Mucosa of descending colon (tissue), 3 donors: ENCODE results near the gene UPF1. TPM values are rescaled to one million over a fixed set of nuclear protein-coding genes. Genes with fewer than 3 reads are reported as not detected.
A peak's percentile ranks its signal among the peaks of the same experiment; 100 is the strongest.

Source experiments
- ATAC-seq: fragments of 200-7000 bp; cut with Tn5 transposase; one replicate; pipeline ENCODE4 v1.9.1; 2020; ENCODE audit warnings: mild to moderate bottlenecking, moderate library complexity
- DNase-seq, 3 donors: peaks; one replicate each; pipeline ENCODE4 v3.0.0-alpha.2; 2020
- H3K36me3 ChIP-seq: fragments of 200-600 bp; one replicate; pipeline ENCODE4 v1.8.0; 2021; ENCODE audit warnings: low read depth, mild to moderate bottlenecking
- H3K4me1 ChIP-seq: fragments of 200-600 bp; one replicate; pipeline ENCODE4 v1.8.0; 2021; ENCODE audit warnings: low read depth, mild to moderate bottlenecking
- H3K4me3 ChIP-seq: fragments of 200-600 bp; one replicate; pipeline ENCODE4 v1.8.0; 2021; ENCODE audit warnings: mild to moderate bottlenecking
- H3K9me3 ChIP-seq: fragments of 200-600 bp; one replicate; pipeline ENCODE4 v1.8.0; 2021; ENCODE audit warnings: mild to moderate bottlenecking
- intact Hi-C, 2 donors: fragments of 100-400 bp; cut with DNase I in 1 of 2; cut with micrococcal nuclease in 1 of 2; formaldehyde crosslinking; loops; one replicate each; pipeline versions ENCODE4 v1.11.0 to v1.11.1; 2022; cut with DNase I, micrococcal nuclease
- total RNA-seq, 3 donors: library from RNA; stranded (reverse); fragmentation: NEBNext Ultra II Directional in 2 of 3; extraction: Animal tissue kit (Norgen Biotek cat#: 25700) in 2 of 3; gene quantifications; one replicate each; pipeline versions ENCODE4 v1.2.1 to v1.2.4, GENCODE V29; 2021 to 2023
- TF ChIP-seq, protein P1 (sequence below): fragments of 200-600 bp; IDR thresholded peaks from one replicate; pipeline ENCODE4 v1.8.0; 2022; ENCODE audit warnings: antibody characterized with exemption, mild to moderate bottlenecking
- donor health status: DM: no; HTN: no; CAD: no; lungs with moderate emphysema.
- donor health status: DM: no; HTN: no; CAD: no.
- donor health status: DM: no; HTN: yes; CAD: no.

Gene UPF1
- total RNA-seq, 3 donors from 2014 or later = 79.2 to 87.2 (median 83.4) TPM

DNA sequence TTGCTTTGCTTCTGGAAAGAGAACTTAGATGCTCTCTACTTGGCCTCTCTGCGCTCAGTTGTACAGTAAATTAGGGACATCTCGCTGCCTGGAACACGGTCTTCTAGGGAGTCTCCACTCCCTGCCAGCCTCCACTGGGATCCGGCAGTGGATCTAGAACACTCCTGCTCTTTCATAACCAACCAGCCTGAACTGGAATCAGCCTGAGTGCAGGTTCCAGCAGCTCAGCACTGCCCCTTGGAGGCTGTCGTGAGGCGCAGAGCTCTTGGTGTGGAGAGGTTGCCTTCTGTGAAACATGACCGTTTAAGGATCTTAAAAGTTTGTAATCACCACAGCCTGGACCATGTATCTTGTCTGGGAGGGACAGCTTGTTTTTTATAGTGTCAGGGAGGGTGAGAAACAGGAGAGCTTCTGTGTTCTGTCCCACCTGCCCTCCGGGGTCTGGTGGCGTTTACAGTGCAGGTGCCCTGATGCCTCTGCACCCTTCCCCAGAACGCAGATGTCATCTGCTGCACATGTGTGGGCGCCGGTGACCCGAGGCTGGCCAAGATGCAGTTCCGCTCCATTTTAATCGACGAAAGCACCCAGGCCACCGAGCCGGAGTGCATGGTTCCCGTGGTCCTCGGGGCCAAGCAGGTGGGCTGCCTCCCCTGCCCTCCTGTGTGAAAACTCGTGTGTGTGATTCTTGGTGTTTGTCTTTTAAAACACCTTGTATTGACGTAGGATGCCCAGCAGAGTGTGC is 24.8 kb downstream of the UPF1 start:
- no peaks in the 10 kb centered on the region for H3K9me3 ChIP-seq
- no peak overlapping the region for H3K4me3 ChIP-seq
- ATAC-seq = peak; percentile 44
- no peak for DNase-seq
- intact Hi-C loops = loop anchor here (10.0 kb wide), 2 partner anchors 402 to 412 kb away; no protein-coding TSS in a partner anchor
- H3K36me3 ChIP-seq = peaks cover 25% of the 10 kb centered on the region
- TF ChIP-seq, protein P1, sequence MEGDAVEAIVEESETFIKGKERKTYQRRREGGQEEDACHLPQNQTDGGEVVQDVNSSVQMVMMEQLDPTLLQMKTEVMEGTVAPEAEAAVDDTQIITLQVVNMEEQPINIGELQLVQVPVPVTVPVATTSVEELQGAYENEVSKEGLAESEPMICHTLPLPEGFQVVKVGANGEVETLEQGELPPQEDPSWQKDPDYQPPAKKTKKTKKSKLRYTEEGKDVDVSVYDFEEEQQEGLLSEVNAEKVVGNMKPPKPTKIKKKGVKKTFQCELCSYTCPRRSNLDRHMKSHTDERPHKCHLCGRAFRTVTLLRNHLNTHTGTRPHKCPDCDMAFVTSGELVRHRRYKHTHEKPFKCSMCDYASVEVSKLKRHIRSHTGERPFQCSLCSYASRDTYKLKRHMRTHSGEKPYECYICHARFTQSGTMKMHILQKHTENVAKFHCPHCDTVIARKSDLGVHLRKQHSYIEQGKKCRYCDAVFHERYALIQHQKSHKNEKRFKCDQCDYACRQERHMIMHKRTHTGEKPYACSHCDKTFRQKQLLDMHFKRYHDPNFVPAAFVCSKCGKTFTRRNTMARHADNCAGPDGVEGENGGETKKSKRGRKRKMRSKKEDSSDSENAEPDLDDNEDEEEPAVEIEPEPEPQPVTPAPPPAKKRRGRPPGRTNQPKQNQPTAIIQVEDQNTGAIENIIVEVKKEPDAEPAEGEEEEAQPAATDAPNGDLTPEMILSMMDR = no peak
- no peaks in the 10 kb centered on the region for H3K4me1 ChIP-seq

DNA sequence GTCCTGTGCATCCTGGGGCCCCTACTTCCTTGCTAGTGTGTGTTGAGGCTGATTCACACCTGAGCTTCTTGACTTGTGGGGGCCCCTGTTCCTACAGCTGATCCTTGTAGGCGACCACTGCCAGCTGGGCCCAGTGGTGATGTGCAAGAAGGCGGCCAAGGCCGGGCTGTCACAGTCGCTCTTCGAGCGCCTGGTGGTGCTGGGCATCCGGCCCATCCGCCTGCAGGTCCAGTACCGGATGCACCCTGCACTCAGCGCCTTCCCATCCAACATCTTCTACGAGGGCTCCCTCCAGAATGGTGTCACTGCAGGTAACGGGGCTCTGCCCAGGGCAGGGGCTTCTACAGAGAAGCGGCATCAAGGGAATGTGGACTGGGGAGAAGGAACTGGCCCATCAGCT is 25.5 kb downstream of the UPF1 start:
- TF ChIP-seq, protein P1 = no peak
- ATAC-seq (no peak), DNase-seq (no peak)
- Histone ChIP-seq H3K4me1 (no peaks in the 10 kb centered on the region), H3K36me3 (peaks cover 23% of the 10 kb centered on the region), H3K9me3 (no peaks in the 10 kb centered on the region), H3K4me3 (no peak overlapping the region)
- intact Hi-C loops = loop anchor here (10.0 kb wide), 2 partner anchors 402 to 412 kb away; no protein-coding TSS in a partner anchor

- TF ChIP-seq, protein P1 = no peak
- Histone ChIP-seq H3K36me3 (peaks cover 22% of the 10 kb centered on the region), H3K9me3 (no peaks in the 10 kb centered on the region), H3K4me1 (no peaks in the 10 kb centered on the region), H3K4me3 (no peak overlapping the region)
- ATAC-seq = no peak
- intact Hi-C loops = loop anchor here (10.0 kb wide), 2 partner anchors 404 to 414 kb away; no protein-coding TSS in a partner anchor
- DNase-seq = no peak
Measured at GRCh38 chr19:18858906-18859646, 27.3 kb downstream of the UPF1 start.

- ATAC-seq (no peak), DNase-seq (no peak)
- Histone ChIP-seq H3K4me1 (no peaks in the 10 kb centered on the region), H3K4me3 (no peak overlapping the region), H3K9me3 (no peaks in the 10 kb centered on the region), H3K36me3 (peaks cover 22% of the 10 kb centered on the region)
- TF ChIP-seq, protein P1 = no peak
- intact Hi-C loops = loop anchor here (10.0 kb wide), 2 partner anchors 405 to 415 kb away; no protein-coding TSS in a partner anchor
Measured at GRCh38 chr19:18859676-18860301, 28.0 kb downstream of the UPF1 start.

GRCh38 chr19:18860302-18860700 is 28.5 kb downstream of the UPF1 start:
- TF ChIP-seq, protein P1 = no peak
- Histone ChIP-seq H3K4me1 (no peaks in the 10 kb centered on the region), H3K9me3 (no peaks in the 10 kb centered on the region), H3K36me3 (peaks cover 22% of the 10 kb centered on the region), H3K4me3 (no peak overlapping the region)
- DNase-seq (no peak), ATAC-seq (no peak)
- intact Hi-C loops = no loop called here
